Upper lobe of left lung (tissue), 6 donors: ENCODE measurements around the gene MAPK7. TPM values are rescaled to one million over a fixed set of nuclear protein-coding genes. Genes with fewer than 3 reads are reported as not detected.

Experiments
- ATAC-seq, 2 donors: fragments of 200-7000 bp; cut with Tn5 transposase; one replicate each; pipeline ENCODE4 v1.9.1; 2022; ENCODE audit warnings: mild to moderate bottlenecking in 2 of 2, moderate library complexity in 2 of 2; ENCODE audit not compliant: low FRiP score in 2 of 2
- DNase-seq, 2 donors: peaks; one replicate each; pipeline ENCODE4 v3.0.0-alpha.2; 2019 to 2020
- H3K27ac ChIP-seq, 4 donors: fragments of 200-600 bp; sonication (generic); one replicate each; pipeline ENCODE4 v1.5.1; 2016 to 2019
- H3K27me3 ChIP-seq, 4 donors: fragments of 200-600 bp; sonication (generic); one replicate each; pipeline ENCODE4 v1.5.1; 2017 to 2019
- H3K36me3 ChIP-seq, 4 donors: fragments of 200-600 bp; sonication (generic); one replicate each; pipeline ENCODE4 v1.5.1; 2016 to 2019
- H3K4me1 ChIP-seq, 4 donors: fragments of 200-600 bp; sonication (generic); one replicate each; pipeline ENCODE4 v1.5.1; 2018 to 2019
- H3K4me3 ChIP-seq, 4 donors: fragments of 200-600 bp; sonication (generic); one replicate each; pipeline ENCODE4 v1.5.1; 2017 to 2019; ENCODE audit warnings: mild to moderate bottlenecking in 2 of 4, moderate library complexity in 1 of 4
- H3K9me3 ChIP-seq, 4 donors: fragments of 200-600 bp; sonication (generic); one replicate each; pipeline ENCODE4 v1.5.1; 2018 to 2019
- CTCF ChIP-seq, 6 experiments: fragments of 450-650 bp in 4 of 6; fragments of 200-600 bp in 2 of 6; sonication (generic) in 2 of 6; IDR thresholded peaks; one replicate each; pipeline ENCODE4 v1.5.1; 2016 to 2019; ENCODE audit warnings: antibody characterized with exemption in 6 of 6
- EP300 ChIP-seq, 4 donors: sonication (generic); formaldehyde crosslinking; IDR thresholded peaks; one replicate each; pipeline ENCODE4 v1.5.1; 2017; ENCODE audit warnings: antibody characterized with exemption in 4 of 4, control low read depth in 2 of 4
- POLR2A ChIP-seq, 4 donors: fragments of 450-650 bp; IDR thresholded peaks; one replicate each; pipeline ENCODE4 v1.5.1; 2016 to 2017; ENCODE audit warnings: antibody characterized with exemption in 4 of 4, mild to moderate bottlenecking in 2 of 4
- POLR2AphosphoS5 ChIP-seq, 2 donors: sonication (generic); formaldehyde crosslinking; IDR thresholded peaks; one replicate each; pipeline ENCODE4 v1.5.1; 2017; ENCODE audit warnings: antibody characterized with exemption in 2 of 2
- WGBS, 2 donors: methylation state at CpG; one replicate each; pipeline ENCODE4 v1.1.5; 2017 to 2018; 5-methylcytosine and 5-hydroxymethylcytosine counted together
- total RNA-seq, 6 donors: library from RNA; depleted of rRNA in 4 of 6; stranded (reverse); fragments of >200 nt in 4 of 6; gene quantifications; one replicate each; pipeline versions ENCODE4 v1.1.0 to v1.2.1, GENCODE V29; 2016 to 2021
- donor health status: DM: no; HTN: no; CAD: no; lungs with moderate emphysema.
- donor health status: DM: no; HTN: yes; CAD: no; lungs with severe emphysema.

Gene MAPK7
- total RNA-seq, 6 donors from 2014 or later = 20.1 to 77.2 (median 37.6) TPM

GRCh38 chr17:19386974-19387920 lies 8.9 kb downstream of the MAPK7 start, which contains the start of gene MFAP4:
MFAP4 (minus strand) TSS chr17:19387190; CDS start chr17:19387155, 35 bp downstream.
- ATAC-seq (peak; percentile 50 to 79), DNase-seq (peak in 1 of 2 donors; percentile 87)
- Histone ChIP-seq H3K36me3 (peaks cover 10 to 35% (median 23%) of the 10 kb centered on the region in 4 donors), H3K27me3 (no peaks in the 10 kb centered on the region), H3K4me3 (peak within 1 kb of the TSS in 3 of 4 donors; percentile 2 to 19 (median 19)), H3K9me3 (no peaks in the 10 kb centered on the region), H3K4me1 (peaks cover 49 to 57% (median 50%) of the 10 kb centered on the region in 4 donors), H3K27ac (peak within 1 kb of the TSS; percentile 74 to 87 (median 78))
- 24 to 32% methylated on average over 4 to 14 of the region's 22 CpGs for WGBS, 2 donors
- peak in 1 of 2 donors; percentile 3 for TF ChIP-seq POLR2AphosphoS5 (IDR thresholded peaks at IDR 0.05)
- no peak for TF ChIP-seq CTCF (IDR thresholded peaks at IDR 0.05)
- peak in 2 of 4 donors; percentile 32 to 60 for TF ChIP-seq EP300 (IDR thresholded peaks at IDR 0.05)
- no peak for TF ChIP-seq POLR2A (IDR thresholded peaks at IDR 0.05)

GRCh38 chr17:19387921-19388521 lies 9.7 kb downstream of the MAPK7 start:
- H3K4me3 ChIP-seq = no peak overlapping the region
- DNase-seq (no peak), ATAC-seq (peak in 1 of 2 donors; percentile 59)
- H3K9me3 ChIP-seq = no peaks in the 10 kb centered on the region
- H3K27me3 ChIP-seq = no peaks in the 10 kb centered on the region
- peaks cover 8 to 28% (median 17%) of the 10 kb centered on the region in 4 donors for H3K36me3 ChIP-seq
- peaks cover 45 to 57% (median 49%) of the 10 kb centered on the region in 4 donors for H3K4me1 ChIP-seq
- 82 to 90% methylated on average over 2 of the region's 2 CpGs for WGBS, 2 donors
- TF ChIP-seq CTCF (IDR thresholded peaks at IDR 0.05) (no peak), EP300 (IDR thresholded peaks at IDR 0.05) (no peak), POLR2A (IDR thresholded peaks at IDR 0.05) (no peak), POLR2AphosphoS5 (IDR thresholded peaks at IDR 0.05) (peak in 1 of 2 donors; percentile 24)
- H3K27ac ChIP-seq = peak overlapping the region; percentile 74 to 87 (median 78)

- no peak overlapping the region for H3K4me3 ChIP-seq
- peaks cover 35 to 49% (median 42%) of the 10 kb centered on the region in 4 donors for H3K4me1 ChIP-seq
- no peak for DNase-seq
These were observed 10.8 kb downstream of the MAPK7 start for GRCh38 chr17:19388791-19389785.

More at GRCh38 chr17:19388791-19389785, 10.8 kb downstream of the MAPK7 start:
- H3K36me3 ChIP-seq = peaks cover 0 to 17% (median 7%) of the 10 kb centered on the region in 4 donors
- TF ChIP-seq CTCF (IDR thresholded peaks at IDR 0.05) (no peak), EP300 (IDR thresholded peaks at IDR 0.05) (no peak), POLR2A (IDR thresholded peaks at IDR 0.05) (no peak), POLR2AphosphoS5 (IDR thresholded peaks at IDR 0.05) (no peak)
- H3K9me3 ChIP-seq = no peaks in the 10 kb centered on the region
- H3K27ac ChIP-seq = peak overlapping the region; percentile 74 to 81 (median 76)
- WGBS, 2 donors = 61 to 64% methylated on average over 5 of the region's 5 CpGs
- ATAC-seq = no peak
- no peaks in the 10 kb centered on the region for H3K27me3 ChIP-seq
